Thyroid gland (tissue), 4 donors: ENCODE data around the gene ITGA11.

Experiments
- POLR2A ChIP-seq, 2 donors: fragments of 450-650 bp; IDR thresholded peaks; one replicate each; pipeline ENCODE4 v1.6.1; 2017; ENCODE audit warnings: antibody characterized with exemption in 2 of 2, mild to moderate bottlenecking in 2 of 2, moderate library complexity in 1 of 2
- TF ChIP-seq, protein P1 (sequence below), 6 experiments: fragments of 200-600 bp in 3 of 6; fragments of 450-650 bp in 3 of 6; sonication (generic) in 3 of 6; IDR thresholded peaks; one replicate each; pipeline ENCODE4 v1.5.1; 2016 to 2019; ENCODE audit warnings: antibody characterized with exemption in 6 of 6, mild to moderate bottlenecking in 2 of 6, inconsistent platforms in 1 of 6, moderate library complexity in 1 of 6

DNA sequence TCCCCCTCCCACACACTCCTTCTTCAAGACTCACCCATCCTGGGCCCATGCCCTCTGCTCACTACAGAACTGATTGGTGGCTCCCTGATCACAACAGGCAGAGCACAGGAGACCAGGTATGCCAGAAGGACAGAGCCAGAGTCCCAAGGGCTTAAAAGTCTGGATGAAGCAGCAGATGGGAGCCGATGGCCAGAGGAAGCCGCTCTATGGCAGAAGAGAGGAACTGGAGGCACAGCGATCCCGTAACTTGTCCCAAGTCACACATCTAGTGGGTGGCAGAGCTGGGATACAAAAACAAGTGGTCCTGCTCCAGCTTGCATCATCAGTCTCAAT is 20.7 kb downstream of the ITGA11 start:
- TF ChIP-seq POLR2A (IDR thresholded peaks at IDR 0.05) = no peak
- TF ChIP-seq, protein P1, sequence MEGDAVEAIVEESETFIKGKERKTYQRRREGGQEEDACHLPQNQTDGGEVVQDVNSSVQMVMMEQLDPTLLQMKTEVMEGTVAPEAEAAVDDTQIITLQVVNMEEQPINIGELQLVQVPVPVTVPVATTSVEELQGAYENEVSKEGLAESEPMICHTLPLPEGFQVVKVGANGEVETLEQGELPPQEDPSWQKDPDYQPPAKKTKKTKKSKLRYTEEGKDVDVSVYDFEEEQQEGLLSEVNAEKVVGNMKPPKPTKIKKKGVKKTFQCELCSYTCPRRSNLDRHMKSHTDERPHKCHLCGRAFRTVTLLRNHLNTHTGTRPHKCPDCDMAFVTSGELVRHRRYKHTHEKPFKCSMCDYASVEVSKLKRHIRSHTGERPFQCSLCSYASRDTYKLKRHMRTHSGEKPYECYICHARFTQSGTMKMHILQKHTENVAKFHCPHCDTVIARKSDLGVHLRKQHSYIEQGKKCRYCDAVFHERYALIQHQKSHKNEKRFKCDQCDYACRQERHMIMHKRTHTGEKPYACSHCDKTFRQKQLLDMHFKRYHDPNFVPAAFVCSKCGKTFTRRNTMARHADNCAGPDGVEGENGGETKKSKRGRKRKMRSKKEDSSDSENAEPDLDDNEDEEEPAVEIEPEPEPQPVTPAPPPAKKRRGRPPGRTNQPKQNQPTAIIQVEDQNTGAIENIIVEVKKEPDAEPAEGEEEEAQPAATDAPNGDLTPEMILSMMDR (IDR thresholded peaks at IDR 0.05) = no peak
